OCI-LY1 (cell line): ENCODE data around the gene POLA1.

Experiments
- H2AFZ ChIP-seq: fragments of 200-600 bp; sonication (generic), shearing (Covaris generic); 2 replicates; pipeline ENCODE4 v1.6.0; 2014; ENCODE audit warnings: antibody characterized with exemption, mild to moderate bottlenecking, low read length
- H3F3A ChIP-seq: fragments of 200-600 bp; sonication (generic), shearing (Covaris generic); 2 replicates; pipeline ENCODE4 v1.6.0; 2014; ENCODE audit warnings: mild to moderate bottlenecking, antibody characterized with exemption, low read length, moderate library complexity; ENCODE audit not compliant: insufficient read depth
- H3K27ac ChIP-seq: fragments of 200-600 bp; sonication (generic); 2 replicates; pipeline ENCODE4 v1.5.1; 2014; ENCODE audit warnings: low read length, mixed run types, mild to moderate bottlenecking, low read depth; ENCODE audit not compliant: poor library complexity, severe bottlenecking
- H3K27me3 ChIP-seq: fragments of 200-600 bp; sonication (generic); 2 replicates; pipeline ENCODE4 v1.6.0; 2014; ENCODE audit warnings: antibody characterized with exemption, mild to moderate bottlenecking, low read length, moderate library complexity; ENCODE audit not compliant: insufficient read depth
- H3K36me3 ChIP-seq: fragments of 200-600 bp; sonication (generic); 2 replicates; pipeline ENCODE4 v1.6.1; 2014; ENCODE audit warnings: mild to moderate bottlenecking, antibody characterized with exemption, low read length, moderate library complexity, mixed read lengths; ENCODE audit not compliant: insufficient read depth
- H3K4me1 ChIP-seq: fragments of 200-600 bp; sonication (generic); 2 replicates; pipeline ENCODE4 v1.5.1; 2014; ENCODE audit warnings: mild to moderate bottlenecking, low read length, moderate library complexity; ENCODE audit not compliant: insufficient read depth, severe bottlenecking
- H3K4me2 ChIP-seq: fragments of 200-600 bp; sonication (generic), shearing (Covaris generic); 2 replicates; pipeline ENCODE4 v1.6.1; 2014; ENCODE audit warnings: low read length
- H3K4me3 ChIP-seq: fragments of 200-600 bp; sonication (generic); 2 replicates; pipeline ENCODE4 v1.5.1; 2014; ENCODE audit warnings: low read length, low read depth, mild to moderate bottlenecking, mixed read lengths; ENCODE audit not compliant: poor library complexity, severe bottlenecking
- H3K79me2 ChIP-seq: fragments of 200-600 bp; shearing (Covaris generic); 2 replicates; pipeline ENCODE4 v1.6.1; 2016; ENCODE audit warnings: mixed run types, low read length, mixed read lengths; ENCODE audit not compliant: insufficient read depth
- H3K9ac ChIP-seq: fragments of 200-600 bp; sonication (generic), shearing (Covaris generic); 2 replicates; pipeline ENCODE4 v1.6.1; 2014; ENCODE audit warnings: mild to moderate bottlenecking, low read length, mixed read lengths
- H3K9me2 ChIP-seq: fragments of 200-600 bp; sonication (generic), shearing (Covaris generic); 2 replicates; pipeline ENCODE4 v1.6.1; 2014; ENCODE audit warnings: low read depth, mild to moderate bottlenecking, low read length, mixed read lengths
- H3K9me3 ChIP-seq: fragments of 200-600 bp; shearing (Covaris generic); 2 replicates; pipeline ENCODE4 v1.6.1; 2014; ENCODE audit warnings: low read length, mixed read lengths
- H4K20me1 ChIP-seq: fragments of 200-600 bp; sonication (generic), shearing (Covaris generic); 2 replicates; pipeline ENCODE4 v1.6.0; 2016; ENCODE audit warnings: mild to moderate bottlenecking, low read length; ENCODE audit not compliant: insufficient read depth
- EZH2 ChIP-seq: fragments of 200-600 bp; sonication (generic), shearing (Covaris generic); IDR thresholded peaks from 2 replicates; pipeline ENCODE4 v1.8.0; 2017; ENCODE audit warnings: borderline replicate concordance, mixed run types, mild to moderate bottlenecking, antibody characterized with exemption, low read length, moderate library complexity, mixed read lengths
- TF ChIP-seq, protein P1 (sequence below): fragments of 200-600 bp; sonication (generic), shearing (Covaris generic); IDR thresholded peaks from 2 replicates; pipeline ENCODE4 v1.5.1; 2017; ENCODE audit warnings: mild to moderate bottlenecking, antibody characterized with exemption, low read length, moderate library complexity, mixed read lengths

Gene POLA1

DNA sequence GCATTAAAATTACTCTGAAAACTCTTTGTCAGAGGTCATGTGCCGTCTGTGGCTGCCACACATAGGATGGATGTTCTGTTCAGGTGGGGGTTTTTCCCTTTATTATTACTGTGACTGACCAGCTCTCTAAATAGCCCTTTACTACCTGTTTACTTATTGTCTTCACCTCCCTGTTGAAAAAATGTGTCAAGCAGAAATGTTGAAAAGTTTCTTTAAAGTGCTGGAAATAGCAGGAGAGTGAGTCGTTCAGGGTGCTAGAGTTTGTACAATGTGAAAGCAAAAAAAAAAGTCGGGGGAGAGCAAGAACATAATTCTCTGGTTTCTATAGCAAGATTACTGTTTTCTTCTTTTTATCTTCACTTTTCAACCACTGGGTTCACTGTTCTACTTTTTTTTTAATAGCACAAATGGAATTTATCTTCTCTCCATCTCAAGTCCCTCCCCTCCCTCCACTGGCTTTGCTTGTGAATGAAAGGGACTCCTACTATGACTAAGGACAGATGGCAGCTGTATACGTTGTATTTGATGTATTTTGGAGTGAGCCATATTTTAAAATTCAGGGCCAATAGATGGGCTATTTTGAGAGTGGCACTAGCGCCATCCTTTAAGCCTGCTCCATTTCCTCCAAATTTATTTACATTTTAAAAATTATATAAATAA is 288.7 kb downstream of the POLA1 start:
- H3K36me3 ChIP-seq = peaks cover 4% of the 10 kb centered on the region
- no peaks in the 10 kb centered on the region for H4K20me1 ChIP-seq
- H2AFZ ChIP-seq = no peak overlapping the region
- H3F3A ChIP-seq = no peaks in the 10 kb centered on the region
- no peak overlapping the region for H3K4me2 ChIP-seq
- no peak overlapping the region for H3K9ac ChIP-seq
- H3K79me2 ChIP-seq = no peaks in the 10 kb centered on the region
- no peak for TF ChIP-seq EZH2
- TF ChIP-seq, protein P1, sequence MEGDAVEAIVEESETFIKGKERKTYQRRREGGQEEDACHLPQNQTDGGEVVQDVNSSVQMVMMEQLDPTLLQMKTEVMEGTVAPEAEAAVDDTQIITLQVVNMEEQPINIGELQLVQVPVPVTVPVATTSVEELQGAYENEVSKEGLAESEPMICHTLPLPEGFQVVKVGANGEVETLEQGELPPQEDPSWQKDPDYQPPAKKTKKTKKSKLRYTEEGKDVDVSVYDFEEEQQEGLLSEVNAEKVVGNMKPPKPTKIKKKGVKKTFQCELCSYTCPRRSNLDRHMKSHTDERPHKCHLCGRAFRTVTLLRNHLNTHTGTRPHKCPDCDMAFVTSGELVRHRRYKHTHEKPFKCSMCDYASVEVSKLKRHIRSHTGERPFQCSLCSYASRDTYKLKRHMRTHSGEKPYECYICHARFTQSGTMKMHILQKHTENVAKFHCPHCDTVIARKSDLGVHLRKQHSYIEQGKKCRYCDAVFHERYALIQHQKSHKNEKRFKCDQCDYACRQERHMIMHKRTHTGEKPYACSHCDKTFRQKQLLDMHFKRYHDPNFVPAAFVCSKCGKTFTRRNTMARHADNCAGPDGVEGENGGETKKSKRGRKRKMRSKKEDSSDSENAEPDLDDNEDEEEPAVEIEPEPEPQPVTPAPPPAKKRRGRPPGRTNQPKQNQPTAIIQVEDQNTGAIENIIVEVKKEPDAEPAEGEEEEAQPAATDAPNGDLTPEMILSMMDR = no peak
- H3K9me3 ChIP-seq = no peaks in the 10 kb centered on the region
- no peaks in the 10 kb centered on the region for H3K4me1 ChIP-seq
- no peak overlapping the region for H3K4me3 ChIP-seq
- H3K9me2 ChIP-seq = no peaks in the 10 kb centered on the region
- H3K27ac ChIP-seq = no peak overlapping the region
- H3K27me3 ChIP-seq = no peaks in the 10 kb centered on the region

DNA sequence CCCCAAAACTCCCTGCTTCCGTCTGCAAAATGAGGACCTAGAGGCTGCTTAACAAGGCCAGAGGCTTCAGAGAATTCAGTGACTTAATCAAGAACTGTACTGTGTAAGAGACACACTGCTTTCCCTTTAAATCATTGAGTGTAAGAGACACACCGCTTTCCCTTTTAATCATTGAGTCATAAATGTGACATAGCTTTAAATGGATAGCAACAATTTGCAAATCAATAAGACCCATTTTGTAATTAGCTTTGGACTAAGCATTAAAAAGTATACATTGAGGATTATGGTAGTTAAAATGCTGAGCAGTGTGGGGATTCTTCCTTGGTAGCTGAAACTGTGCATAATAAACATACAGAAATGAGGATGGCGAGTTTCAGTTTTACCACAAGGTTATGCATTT is 290.2 kb downstream of the POLA1 start:
- Histone ChIP-seq H3K9ac (no peak overlapping the region), H3K4me1 (no peaks in the 10 kb centered on the region), H3K27ac (no peak overlapping the region), H3K4me3 (no peak overlapping the region), H3F3A (no peaks in the 10 kb centered on the region), H4K20me1 (no peaks in the 10 kb centered on the region), H3K9me3 (no peaks in the 10 kb centered on the region), H2AFZ (no peak overlapping the region), H3K9me2 (no peaks in the 10 kb centered on the region), H3K27me3 (no peaks in the 10 kb centered on the region), H3K79me2 (no peaks in the 10 kb centered on the region), H3K4me2 (no peak overlapping the region), H3K36me3 (peaks cover 6% of the 10 kb centered on the region)
- TF ChIP-seq, protein P1 = no peak

DNA sequence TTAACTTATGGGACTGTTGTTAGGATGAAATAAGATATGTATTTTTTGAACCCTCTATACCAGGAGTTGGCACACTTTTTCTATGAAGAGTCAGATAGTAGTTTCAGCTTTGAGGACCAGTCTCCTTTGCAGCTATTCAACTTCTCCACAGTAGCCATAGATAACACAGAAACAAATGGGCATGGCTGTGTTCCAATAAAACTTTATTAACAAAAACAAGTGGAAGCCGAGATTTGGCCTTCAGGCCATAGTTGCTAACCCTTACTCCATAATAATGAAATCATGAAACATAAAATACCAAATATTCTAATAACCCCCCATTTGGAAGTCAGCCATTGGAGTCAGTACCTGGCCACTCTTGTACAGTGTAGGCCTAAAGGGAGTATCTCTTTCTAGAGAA is 291.4 kb downstream of the POLA1 start:
- H3K27ac ChIP-seq = no peak overlapping the region
- no peaks in the 10 kb centered on the region for H4K20me1 ChIP-seq
- TF ChIP-seq, protein P1 = no peak
- no peak for TF ChIP-seq EZH2
- H3K9ac ChIP-seq = no peak overlapping the region
- H3K9me3 ChIP-seq = no peaks in the 10 kb centered on the region
- no peaks in the 10 kb centered on the region for H3K4me1 ChIP-seq
- no peak overlapping the region for H3K4me3 ChIP-seq
- H3K79me2 ChIP-seq = no peaks in the 10 kb centered on the region
- H3K36me3 ChIP-seq = peaks cover 6% of the 10 kb centered on the region
- H3K4me2 ChIP-seq = no peak overlapping the region
- H3K9me2 ChIP-seq = no peaks in the 10 kb centered on the region
- H3F3A ChIP-seq = no peaks in the 10 kb centered on the region
- H3K27me3 ChIP-seq = no peaks in the 10 kb centered on the region
- no peak overlapping the region for H2AFZ ChIP-seq
